GM19372 (cell line): ENCODE results near the gene TLL2.

Experiments used
- ATAC-seq: cut with Tn5 transposase; IDR thresholded peaks from one replicate; pipeline ENCODE4 v1.9.1; 2021; ENCODE audit warnings: mild to moderate bottlenecking, low read depth, moderate library complexity; ENCODE audit not compliant: unreplicated experiment

The TLL2 gene

GRCh38 chr10:96402417-96403305, 111.1 kb downstream of the TLL2 start:
- no peak for ATAC-seq

DNA sequence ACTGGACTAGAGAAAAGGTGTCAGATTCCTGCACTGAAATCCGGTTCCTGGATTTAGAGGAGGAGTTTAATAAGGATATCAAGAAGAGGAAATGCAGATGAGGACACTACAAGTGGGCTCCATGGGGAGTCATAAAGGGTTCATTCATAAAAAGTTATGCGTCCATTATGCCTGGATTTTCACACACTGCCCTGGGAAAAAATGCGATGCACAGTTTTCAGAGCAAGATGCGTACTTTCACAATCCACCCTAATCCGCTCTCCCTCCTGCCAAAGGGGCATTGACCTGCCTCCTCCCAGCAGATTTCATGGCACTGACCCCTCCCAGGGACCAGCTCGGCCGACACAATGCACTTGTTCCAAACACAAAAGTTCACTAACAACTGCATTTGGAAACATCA, 112.7 kb downstream of the TLL2 start:
- no peak for ATAC-seq

DNA sequence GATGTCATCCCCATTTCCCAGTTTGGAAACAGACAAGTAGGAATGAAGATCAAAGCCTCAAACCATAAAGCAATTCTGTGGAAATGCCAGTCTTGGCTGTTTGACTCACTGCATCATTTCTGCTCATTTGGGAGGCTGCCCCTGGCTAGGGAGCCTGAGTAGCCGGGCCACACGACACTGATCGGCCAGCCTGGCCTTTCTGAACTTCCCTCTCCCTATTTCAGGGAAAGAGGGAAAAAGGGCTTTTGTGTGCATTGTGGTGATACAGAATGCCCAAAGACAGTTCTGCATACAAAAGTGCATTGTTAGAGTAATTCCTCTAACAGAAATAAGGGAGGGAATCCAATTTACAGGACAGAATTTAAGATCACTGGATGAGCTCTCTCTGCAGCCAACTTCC, 113.3 kb downstream of the TLL2 start:
- no peak for ATAC-seq

- no peak for ATAC-seq
These were observed 115.8 kb downstream of the TLL2 start for GRCh38 chr10:96397902-96398301.

DNA sequence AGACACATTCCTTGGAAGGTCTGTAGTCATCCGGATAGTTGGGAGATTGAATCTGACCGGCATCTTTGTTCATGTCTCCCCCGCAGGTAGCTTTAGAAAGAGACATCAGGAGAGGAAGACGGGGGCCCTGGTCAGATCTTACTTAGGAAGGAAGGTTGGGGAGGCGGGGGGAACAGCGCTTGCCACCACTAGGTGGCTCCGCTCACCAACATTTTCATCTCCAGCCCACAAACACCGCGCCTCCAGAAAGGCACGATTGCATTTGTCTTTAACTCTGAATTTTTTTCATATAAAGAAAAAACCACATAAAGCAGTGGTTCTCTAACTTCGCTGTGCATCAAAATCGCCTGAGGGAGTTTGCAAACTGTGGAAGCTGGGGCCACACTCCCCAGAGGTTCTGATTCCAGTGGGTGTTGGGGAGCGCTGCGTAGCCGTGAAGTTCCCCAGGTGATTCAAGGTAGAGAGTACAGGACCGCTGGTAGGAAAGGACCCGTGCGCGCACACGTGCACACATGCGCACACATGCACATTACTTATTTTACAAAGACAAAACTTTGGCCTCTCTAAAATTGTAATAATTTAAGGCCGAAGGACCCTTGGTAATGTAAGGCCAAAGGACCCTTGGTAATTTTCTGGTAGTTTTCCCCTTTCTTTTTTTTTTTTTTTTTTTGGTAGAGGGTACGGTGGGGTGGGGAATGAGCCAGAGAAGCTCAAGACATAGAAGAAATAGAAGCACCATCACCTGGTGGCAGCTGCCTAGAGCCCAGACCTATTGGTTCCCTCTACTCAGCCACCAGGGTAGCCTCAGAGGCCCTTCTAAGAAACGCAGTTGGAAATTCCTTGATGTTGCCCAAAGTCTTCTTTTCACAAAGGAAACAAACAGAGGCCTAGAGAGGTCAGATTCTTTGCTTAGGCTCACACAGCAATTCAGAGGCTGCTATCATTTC, 117.5 kb downstream of the TLL2 start:
- ATAC-seq = no peak

GRCh38 chr10:96390460-96390864, 123.3 kb downstream of the TLL2 start:
- no peak for ATAC-seq

DNA sequence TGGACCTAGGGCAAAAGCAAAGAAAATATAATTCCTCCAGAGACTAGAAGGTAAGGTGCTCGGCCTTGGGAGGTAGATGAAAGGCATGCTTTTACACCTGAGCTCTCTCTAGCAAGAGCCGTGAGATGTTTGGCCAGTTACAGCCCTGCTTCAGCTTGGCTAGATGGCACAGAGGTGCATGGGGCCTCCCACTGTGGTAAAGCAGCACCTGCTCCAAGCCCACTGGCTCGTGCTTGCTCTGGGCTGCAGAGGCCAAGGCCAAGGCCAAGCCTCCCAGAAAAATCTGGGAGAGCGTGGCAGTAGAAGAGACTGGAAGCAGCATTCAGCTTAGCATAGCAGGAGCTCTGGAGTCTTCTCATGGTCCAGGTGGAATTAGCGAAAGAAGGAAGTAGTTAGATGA, 123.9 kb downstream of the TLL2 start:
- no peak for ATAC-seq

DNA sequence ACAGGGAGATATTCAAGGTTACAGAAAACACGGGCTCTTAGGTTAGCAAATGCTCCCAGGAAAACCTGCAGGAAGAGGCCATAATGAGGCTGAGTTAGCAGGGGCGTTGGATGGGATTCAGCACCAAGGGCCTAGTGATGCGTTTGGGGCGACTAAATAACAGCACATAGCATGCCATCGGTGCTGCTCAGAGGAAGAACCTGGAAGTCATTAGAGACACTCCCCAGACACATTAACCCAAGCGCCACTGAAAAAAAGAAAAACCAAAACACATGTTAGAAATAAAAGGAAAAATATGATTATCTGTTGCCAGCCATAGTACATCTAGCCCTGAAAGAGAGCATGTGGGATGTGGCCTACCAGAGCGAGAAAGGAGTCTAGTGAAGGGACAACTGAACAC, 126.1 kb downstream of the TLL2 start:
- no peak for ATAC-seq

GRCh38 chr10:96387161-96387560, 126.6 kb downstream of the TLL2 start:
- ATAC-seq = no peak

DNA sequence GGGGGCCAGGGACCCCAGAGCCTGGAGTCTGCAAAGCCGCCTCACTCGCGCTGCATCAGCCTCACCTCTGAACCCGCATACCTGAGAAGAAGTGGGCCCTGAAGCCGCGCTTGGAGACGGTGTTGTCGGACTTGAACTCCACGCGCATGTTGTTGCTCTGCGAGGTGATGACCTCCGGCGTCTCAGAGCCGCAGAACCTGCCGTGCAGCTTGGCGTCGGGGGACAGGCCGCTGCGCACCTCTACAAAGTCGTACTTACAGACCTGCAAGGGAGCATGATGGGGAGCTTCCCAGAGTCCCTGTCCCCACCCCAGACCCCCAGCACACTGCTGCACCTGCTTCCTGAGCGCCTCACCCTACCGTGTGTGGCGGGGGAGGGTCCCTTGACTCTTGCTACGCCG, 129.2 kb downstream of the TLL2 start:
- ATAC-seq = no peak

- no peak for ATAC-seq
These were observed 132.9 kb downstream of the TLL2 start for GRCh38 chr10:96380821-96381220.

GRCh38 chr10:96379758-96380157, 134.0 kb downstream of the TLL2 start:
- no peak for ATAC-seq

DNA sequence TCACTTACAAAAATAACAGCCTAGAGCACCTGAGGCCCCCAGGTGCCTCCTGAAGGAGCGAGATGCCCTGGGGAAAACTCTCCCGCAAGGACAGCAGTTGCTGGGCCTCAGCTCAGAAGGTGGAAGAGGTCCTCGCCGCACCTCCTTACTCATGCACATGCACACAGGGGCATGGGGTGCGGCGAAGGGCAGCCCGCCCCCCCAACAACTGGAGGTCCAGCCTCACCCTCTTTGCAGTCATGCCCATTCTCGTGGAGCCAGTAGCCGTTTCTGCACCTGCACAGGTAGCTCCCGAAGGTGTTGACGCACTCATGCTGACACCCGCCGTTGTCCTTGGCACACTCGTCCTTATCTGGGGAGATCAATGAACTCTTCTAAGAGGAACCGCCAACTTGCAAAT, 135.0 kb downstream of the TLL2 start:
- ATAC-seq = no peak

DNA sequence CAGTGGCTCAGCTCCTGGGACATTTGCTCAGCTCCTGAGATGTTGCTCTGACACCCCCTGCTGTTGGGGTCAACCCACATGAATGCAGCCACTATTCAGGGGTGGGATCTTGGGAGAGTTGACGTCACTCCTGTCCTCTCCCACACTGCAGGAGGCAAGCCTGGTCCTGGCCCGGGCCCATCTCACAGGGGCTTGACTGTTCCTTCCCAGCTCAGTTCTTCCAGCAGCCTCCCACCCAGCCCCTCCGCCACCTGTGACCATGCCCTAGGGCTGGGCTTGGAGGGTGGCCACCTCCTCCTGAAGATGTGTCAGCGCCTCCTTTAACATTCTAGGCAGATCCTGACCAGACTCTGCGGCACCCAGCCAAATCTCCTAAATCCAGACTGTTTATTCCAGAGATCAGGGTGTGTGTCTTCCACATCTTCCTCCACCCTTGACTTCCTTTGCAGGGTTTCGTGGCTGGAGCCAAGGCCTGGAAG, 135.9 kb downstream of the TLL2 start:
- no peak for ATAC-seq

DNA sequence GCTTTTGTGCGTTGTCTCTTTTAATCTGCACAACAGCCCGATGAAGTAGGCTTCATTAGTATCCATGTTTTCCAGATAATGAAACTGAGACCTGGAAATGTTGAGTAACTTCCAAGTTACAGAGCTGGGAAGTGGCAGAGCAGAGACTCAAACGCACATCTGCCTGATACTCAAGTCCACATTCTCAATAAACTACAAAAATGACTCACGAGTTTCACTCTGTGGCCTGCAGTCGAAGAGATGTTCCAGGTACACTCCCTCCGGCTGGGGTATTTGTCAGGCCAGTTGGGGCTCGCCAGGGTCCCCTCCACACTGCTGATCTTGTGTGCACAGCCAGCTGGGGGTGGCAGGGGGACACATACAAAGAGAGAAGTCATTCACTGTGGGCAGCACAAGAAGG, 137.2 kb downstream of the TLL2 start:
- ATAC-seq = no peak

- peak; percentile 83 for ATAC-seq
These were observed 138.5 kb downstream of the TLL2 start for GRCh38 chr10:96374985-96375830.

DNA sequence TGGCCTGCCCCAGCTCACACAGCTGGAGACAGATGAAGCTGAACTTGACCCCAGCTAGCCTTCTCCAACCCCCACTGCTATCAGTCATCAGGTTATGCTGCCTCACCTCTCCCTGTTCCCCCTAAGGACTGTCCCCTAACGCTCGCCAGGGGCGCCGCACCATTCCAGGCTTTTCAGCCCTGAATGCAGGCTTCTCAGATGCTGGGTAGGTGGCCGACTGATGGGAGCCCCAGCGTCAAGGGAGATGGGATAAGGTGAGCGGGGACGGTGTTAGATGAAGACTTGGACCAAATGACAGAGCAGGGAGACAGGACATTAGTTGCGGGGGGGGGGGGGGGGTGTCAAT, 139.1 kb downstream of the TLL2 start:
- no peak for ATAC-seq

GRCh38 chr10:96374004-96374403, 139.7 kb downstream of the TLL2 start:
- ATAC-seq = no peak

GRCh38 chr10:96371356-96371755, 142.4 kb downstream of the TLL2 start:
- ATAC-seq = no peak

GRCh38 chr10:96370584-96371157, 143.1 kb downstream of the TLL2 start:
- ATAC-seq = no peak
